Measurements from ENCODE around the gene UNCX.

UNCX gene

GRCh38 chr7:1281068-1281467 is 48.4 kb downstream of the UNCX start:
- DNase-seq, result no peak

GRCh38 chr7:1282679-1283078 is 50.0 kb downstream of the UNCX start:
- DNase-seq, result no peak

DNA sequence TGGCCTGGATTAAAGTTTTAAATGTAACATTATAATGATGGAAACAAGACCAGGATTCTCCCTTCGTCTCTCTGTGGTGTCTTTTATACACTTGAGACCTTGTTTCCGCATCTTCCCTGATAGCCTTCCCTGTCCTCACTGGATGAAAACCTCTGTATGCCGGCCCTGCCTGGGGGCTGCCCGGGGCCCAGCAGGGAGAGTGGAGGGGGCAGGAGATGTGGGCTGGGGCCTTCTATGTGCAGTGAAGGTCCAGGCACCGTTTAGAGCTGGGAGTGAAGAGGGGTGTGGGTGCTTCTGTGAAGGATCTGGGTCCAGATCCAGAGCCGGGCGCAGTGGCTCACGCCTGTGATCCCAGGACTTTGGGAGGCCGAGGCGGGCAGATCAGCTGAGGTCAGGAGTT is 50.7 kb downstream of the UNCX start:
- no peak for DNase-seq

DNA sequence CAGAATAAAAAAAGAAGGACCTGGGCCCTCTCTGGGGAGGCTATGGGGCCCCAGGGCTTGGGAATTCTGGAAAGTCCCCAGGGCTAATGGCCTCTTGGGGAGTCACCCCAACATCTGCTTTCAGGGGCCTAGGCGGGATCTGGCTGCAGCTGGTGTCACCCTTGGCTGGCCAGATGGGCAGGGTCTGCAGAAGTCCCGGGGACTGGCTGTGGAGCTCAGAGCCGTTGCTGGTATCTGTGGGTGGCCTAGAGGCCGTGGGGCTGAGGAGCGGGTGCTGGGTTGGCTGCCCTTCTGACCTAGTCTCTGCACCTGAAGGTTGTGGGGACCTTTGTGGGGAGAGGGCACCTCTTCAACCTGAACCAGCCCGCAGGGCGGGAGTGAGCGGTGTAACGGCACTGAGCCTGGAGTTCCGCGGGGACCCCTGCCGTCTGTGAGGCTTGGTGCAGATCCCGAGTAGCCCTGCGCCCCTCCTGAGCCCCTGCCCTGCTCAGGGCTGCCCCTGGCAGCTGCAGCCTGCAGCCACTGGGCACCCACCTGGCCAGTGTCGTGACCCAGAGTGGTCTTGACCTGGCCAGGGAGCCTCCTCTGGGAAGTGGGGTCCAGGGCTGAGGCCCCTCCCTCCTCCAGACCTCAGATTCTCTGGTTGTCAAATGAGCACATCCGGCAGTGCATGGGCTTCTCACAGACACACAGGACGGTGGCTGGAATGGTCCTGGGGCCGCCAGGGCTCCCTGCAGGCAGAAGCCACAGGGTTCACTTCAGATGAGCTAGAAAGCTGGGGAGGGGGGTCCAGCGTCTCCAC is 51.5 kb downstream of the UNCX start:
- DNase-seq, result no peak

- no peak for DNase-seq
These were observed 52.2 kb downstream of the UNCX start for GRCh38 chr7:1284743-1285458.

- DNase-seq, result no peak
These were observed 53.1 kb downstream of the UNCX start for GRCh38 chr7:1285556-1286301.
